Activated CD8-positive, alpha-beta memory T cell treated with anti-CD3 and anti-CD28 coated beads, Interleukin-2, amount 50 U/mL, for 24 hours (primary cell): ENCODE measurements around the gene ARHGAP18.

Source experiments
- DNase-seq: peaks from one replicate; pipeline ENCODE4 v3.0.0-alpha.2; 2020; ENCODE audit errors: extremely low read depth

The ARHGAP18 gene

GRCh38 chr6:129644567-129645015, 65.4 kb downstream of the ARHGAP18 start:
- DNase-seq, result no peak

- DNase-seq, result no peak
Measured at GRCh38 chr6:129643968-129644367, 66.0 kb downstream of the ARHGAP18 start.

- no peak for DNase-seq
Measured at GRCh38 chr6:129643176-129643575, 66.8 kb downstream of the ARHGAP18 start.

GRCh38 chr6:129642322-129642721, 67.7 kb downstream of the ARHGAP18 start:
- no peak for DNase-seq

- no peak for DNase-seq
Measured at GRCh38 chr6:129641344-129641743, 68.6 kb downstream of the ARHGAP18 start.

- no peak for DNase-seq
Measured at GRCh38 chr6:129638686-129639085, 71.3 kb downstream of the ARHGAP18 start.

- no peak for DNase-seq
Measured at GRCh38 chr6:129638055-129638684, 71.8 kb downstream of the ARHGAP18 start.

GRCh38 chr6:129637340-129638054, 72.5 kb downstream of the ARHGAP18 start:
- DNase-seq, result no peak

GRCh38 chr6:129635396-129636130, 74.4 kb downstream of the ARHGAP18 start:
- DNase-seq, result no peak

- no peak for DNase-seq
Measured at GRCh38 chr6:129634411-129635230, 75.4 kb downstream of the ARHGAP18 start.

- no peak for DNase-seq
Measured at GRCh38 chr6:129633529-129633928, 76.4 kb downstream of the ARHGAP18 start.

- DNase-seq, result no peak
Measured at GRCh38 chr6:129632172-129632613, 77.8 kb downstream of the ARHGAP18 start.

- no peak for DNase-seq
Measured at GRCh38 chr6:129631070-129631469, 78.9 kb downstream of the ARHGAP18 start.

GRCh38 chr6:129630596-129630995, 79.4 kb downstream of the ARHGAP18 start:
- no peak for DNase-seq

- DNase-seq, result no peak
Measured at GRCh38 chr6:129628101-129628815, 81.7 kb downstream of the ARHGAP18 start.

- no peak for DNase-seq
Measured at GRCh38 chr6:129624488-129624887, 85.5 kb downstream of the ARHGAP18 start.

GRCh38 chr6:129623008-129623732, 86.8 kb downstream of the ARHGAP18 start:
- DNase-seq, result no peak

GRCh38 chr6:129621252-129621651, 88.7 kb downstream of the ARHGAP18 start:
- DNase-seq, result peak; percentile 15

- DNase-seq, result no peak
Measured at GRCh38 chr6:129620234-129620610, 89.8 kb downstream of the ARHGAP18 start.

- DNase-seq, result no peak
Measured at GRCh38 chr6:129619579-129620233, 90.3 kb downstream of the ARHGAP18 start.
